HG03469 (cell line): ENCODE data around the gene PLPP4.

Experiments used
- ATAC-seq: cut with Tn5 transposase; IDR thresholded peaks from one replicate; pipeline ENCODE4 v1.9.1; 2021; ENCODE audit warnings: mild to moderate bottlenecking, moderate library complexity, moderate number of reproducible peaks; ENCODE audit not compliant: unreplicated experiment

PLPP4 gene

GRCh38 chr10:120455606-120456005, 1.4 kb upstream of the PLPP4 start:
- ATAC-seq: no peak

GRCh38 chr10:120456143-120456625, 843 bp upstream of the PLPP4 start:
- ATAC-seq: no peak

- no peak for ATAC-seq
These were observed 575 bp downstream of the PLPP4 start for GRCh38 chr10:120457431-120458172.

GRCh38 chr10:120458432-120458831, 1.4 kb downstream of the PLPP4 start:
- no peak for ATAC-seq

DNA sequence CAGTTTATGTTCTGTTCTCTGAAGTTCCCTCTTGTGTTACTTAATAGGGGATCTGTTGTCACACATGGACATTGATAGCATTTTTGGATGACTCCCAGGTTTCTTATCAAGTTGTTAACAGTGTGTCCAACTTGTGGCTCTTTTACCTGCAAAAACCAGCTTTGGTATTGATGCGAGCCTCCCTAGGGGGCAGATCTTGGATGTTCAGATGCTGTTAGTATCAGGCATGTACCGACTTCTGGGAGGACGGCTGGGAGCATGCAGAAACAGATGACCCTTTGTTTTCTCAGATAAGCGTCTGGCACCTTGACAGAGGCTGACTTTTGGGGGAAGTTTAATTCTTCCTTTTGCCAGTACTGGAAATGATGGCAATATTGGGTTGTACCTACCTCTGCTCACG, 2.2 kb downstream of the PLPP4 start:
- ATAC-seq: no peak

GRCh38 chr10:120460186-120460585, 3.2 kb downstream of the PLPP4 start:
- ATAC-seq: no peak

DNA sequence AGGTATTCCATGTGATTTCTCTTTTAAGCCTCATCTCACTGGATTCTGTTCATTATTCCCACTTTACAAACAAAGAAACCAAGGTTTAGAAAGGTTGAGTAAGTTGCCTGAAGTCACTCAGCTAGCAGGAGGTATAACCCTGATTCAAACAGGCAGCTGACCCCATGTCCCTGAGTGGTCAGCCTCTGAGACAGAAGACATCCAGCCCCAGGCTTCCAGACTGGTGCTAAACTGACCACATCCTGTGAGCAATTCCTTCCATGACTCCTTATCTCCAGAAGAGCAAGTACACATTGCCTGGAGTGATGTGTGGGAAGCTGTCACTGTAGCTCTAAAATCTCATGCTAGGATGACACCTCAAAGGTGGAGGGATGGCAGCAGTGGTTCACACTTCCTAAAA, 3.7 kb downstream of the PLPP4 start:
- ATAC-seq: no peak

GRCh38 chr10:120462018-120462682, 5.1 kb downstream of the PLPP4 start:
- no peak for ATAC-seq

- no peak for ATAC-seq
These were observed 8.1 kb downstream of the PLPP4 start for GRCh38 chr10:120465138-120465537.

DNA sequence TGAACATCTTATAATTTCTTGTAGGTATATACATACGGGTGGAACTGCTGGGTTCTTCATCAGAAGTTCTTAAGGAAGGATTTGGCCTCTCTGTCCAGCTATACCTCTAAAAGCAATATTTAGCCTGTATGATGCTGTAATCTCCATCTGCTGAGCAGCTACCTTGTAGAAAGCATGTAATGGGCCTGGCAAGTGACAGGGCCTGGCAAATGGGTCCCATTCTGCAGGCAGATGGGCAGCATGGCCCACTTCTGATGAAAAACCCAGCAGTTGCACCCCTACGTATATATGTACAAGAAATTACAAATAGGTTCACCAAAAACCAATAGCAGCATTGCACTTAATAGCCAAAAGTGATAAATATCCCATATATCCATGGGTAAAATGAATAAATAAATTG, 9.0 kb downstream of the PLPP4 start:
- ATAC-seq: no peak

- ATAC-seq: peak; percentile 81
These were observed 16.6 kb downstream of the PLPP4 start for GRCh38 chr10:120473593-120473992.

DNA sequence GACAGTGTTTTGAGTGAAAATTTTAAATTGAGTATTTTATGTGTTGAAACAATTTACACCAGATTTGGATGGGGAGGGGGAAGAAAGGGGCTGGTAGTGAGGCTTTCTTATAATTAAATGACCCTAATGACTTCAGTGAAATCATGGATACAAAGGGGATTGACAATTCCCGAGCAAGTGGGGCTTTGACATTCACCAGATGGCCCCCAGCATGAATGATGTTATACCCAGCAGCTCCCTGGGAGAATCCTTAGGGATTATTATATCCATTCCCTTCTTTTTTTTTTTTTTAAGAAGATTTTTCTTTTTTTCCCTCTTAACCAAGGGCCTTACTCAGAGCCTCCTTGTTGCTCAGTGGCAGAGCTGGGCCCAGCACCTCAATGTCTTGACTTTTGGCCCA, 17.9 kb downstream of the PLPP4 start:
- ATAC-seq: no peak

DNA sequence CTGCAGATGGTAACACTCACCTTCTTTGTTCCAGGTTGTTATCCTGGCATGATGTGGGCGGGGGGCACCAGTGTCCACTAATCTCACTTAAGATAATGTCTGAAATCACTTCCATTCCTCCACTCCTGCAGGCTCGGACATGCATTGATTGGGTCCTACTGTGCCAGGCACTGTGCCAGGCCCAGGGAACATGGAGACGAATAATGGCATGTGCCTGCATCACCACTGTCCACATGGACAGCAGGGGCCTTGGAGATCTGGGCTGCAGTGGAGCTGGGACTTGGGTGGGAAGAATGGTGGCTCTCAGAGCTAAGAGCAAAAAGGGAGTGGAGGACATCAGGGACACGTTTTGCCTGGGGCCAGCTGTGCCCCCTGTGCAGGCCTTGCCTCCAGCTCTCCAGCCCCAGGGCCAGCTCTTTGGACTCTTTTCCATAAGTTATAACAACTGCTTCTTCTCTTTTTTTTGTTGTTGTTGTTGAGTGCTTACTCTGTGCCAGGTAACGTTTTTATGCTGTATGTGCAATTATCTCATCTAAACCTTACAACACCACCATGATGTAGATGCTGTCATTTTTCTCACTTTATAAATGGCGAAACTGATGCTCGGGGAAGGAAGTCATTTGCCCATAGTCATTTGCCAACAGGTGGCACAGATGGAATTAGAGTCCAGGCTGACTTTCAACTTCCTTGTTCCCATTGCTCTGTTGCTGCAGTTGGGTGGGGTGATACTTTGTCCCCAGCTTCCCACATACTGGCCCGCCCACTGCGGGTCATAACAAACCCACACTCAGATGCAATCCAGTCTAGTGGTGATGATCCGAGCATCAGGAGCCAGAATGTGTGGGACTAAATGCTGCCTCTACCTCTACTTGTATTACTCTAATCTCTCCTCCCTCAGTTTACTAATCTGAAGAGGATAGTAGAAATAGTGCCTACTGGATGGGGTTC, 19.1 kb downstream of the PLPP4 start:
- ATAC-seq: no peak

DNA sequence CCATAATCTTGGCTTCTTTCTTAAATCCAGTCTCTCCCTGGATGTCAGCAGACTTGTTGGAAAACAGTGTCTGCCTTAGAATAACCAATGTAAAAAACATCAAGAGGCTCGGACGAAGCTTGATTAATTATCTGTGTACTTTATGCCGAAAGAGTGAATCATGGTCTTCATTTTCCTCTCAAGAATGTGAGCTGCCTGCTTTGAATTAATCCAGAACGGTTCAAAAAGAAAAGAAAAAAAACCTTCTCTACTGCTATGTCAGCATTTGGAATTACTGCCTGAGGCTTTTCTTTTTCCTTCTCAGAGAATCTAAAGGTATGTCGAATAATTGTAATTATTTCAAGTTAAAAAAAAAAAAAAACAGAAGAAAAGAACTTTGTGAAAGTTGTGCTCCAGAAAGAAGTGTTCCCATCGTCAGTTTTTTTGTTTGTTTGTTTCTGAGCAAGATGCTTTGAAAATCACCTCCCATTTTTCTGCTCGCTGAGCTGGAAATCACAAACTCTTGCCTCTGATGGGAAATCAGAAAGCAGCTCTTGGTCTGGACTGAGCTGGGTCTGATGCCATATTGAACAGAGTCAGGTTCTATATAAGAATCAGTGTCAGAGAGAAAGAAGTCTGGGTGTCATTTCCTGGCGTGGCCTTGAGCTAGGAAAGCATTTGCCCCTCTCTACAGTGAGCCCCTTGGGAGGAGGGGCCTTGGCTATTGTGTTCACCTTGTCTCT, 20.2 kb downstream of the PLPP4 start:
- no peak for ATAC-seq

- no peak for ATAC-seq
These were observed 20.7 kb downstream of the PLPP4 start for GRCh38 chr10:120477743-120478141.

DNA sequence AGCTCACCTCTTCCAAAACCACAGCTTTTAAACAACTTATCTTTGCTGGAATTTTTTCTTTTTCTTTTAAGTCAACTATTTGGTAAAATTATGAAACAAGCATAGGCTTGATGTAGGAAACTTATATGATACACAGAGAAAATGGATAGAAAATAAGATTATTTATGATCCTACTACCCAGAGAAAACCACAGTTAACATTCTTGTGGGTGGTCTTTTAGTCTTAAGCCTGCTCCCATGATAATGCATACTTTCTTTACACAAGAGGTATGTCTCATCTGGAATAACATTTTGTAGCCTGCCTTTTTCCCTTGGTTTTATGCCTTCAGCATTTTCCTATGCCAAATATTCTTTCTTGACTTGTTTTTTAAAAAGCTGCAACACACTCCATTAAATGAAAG, 21.4 kb downstream of the PLPP4 start:
- ATAC-seq: no peak

DNA sequence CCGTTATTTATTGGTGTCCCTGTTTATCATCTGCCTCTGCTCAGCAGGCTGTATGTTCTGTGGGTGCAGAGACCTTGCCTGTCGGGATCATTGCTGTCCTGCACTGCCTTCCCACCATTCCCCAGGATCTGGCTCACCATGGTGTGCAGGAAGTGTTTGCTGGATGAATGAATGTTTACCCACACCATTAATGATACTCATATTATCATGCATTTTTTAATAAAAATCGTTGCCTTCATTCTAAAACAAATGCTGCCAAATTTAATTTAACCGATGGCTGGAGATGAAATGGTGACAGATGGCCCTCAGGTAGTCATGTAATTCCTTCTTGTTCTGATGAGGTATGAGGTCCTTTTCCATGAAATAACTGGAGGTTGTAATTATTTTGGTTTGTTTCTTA, 22.5 kb downstream of the PLPP4 start:
- ATAC-seq: no peak

DNA sequence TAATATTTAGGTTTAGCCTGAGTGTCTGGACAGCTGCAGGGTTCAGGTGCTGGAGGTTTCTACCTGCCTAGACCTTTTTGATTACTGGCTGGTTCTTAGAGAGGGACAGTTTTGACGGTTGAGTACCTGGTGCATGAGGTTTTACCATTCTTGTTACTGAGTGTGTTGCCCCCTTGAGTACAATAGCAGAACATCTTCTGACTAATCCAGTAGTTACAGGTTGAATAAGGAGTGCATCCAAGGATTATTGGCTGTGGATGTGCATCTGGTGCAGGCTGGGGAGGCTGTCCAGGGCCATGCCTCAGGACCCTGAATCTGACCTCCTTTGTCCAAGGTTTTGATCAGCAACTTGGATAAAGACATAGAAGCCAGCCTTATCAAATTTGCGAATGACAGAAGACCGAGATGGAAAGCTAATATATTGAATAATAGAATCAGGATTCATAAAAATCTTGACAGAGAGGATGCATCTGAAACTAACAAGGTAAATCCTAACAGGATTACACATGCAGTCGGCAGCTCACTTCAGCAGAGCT, 23.1 kb downstream of the PLPP4 start:
- ATAC-seq: no peak

DNA sequence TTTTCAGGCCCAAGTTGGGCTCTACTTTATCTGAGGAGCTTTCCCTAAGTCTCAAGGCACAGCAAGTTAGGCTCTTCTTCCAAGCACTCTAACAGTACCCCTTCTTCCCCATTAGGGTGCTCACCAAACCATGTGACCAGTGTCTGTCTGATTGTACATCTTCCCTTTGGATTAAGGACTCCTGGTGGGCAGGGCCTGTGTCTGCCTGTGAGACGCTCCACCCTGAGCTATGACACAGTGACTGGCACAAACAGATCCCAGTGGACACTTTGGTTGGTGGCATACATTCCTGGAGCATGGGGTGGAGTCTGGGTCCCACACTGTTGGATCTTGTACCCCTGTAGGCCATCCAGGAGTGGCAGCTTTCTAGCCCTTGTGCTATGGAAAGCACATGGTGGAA, 23.8 kb downstream of the PLPP4 start:
- ATAC-seq: no peak

DNA sequence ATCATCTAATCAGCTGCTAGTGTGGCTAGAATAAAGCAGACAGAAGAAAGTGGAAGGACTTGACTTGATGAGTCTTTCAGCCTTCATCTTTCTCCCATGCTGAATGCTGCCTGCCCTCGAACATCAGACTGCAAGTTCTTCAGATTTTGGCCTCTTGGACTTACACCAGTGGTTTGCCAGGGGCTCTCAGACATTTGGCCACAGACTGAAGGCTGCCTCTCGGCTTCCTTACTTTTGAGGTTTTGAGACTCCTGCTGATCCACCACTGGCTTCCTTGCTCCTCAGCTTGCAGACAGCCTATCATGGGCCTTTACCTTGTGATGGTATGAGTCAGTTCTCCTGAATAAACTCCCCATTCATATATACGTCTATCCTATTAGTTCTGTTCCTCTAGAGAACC, 26.0 kb downstream of the PLPP4 start:
- ATAC-seq: no peak
